WTC11 (cell line): ENCODE data around the gene CBX5. TPM values are rescaled to one million over a fixed set of nuclear protein-coding genes. Genes with fewer than 3 reads are reported as not detected.

Source experiments
- ATF6 ChIP-seq: sonication (generic); formaldehyde crosslinking; IDR thresholded peaks from 2 replicates; pipeline ENCODE4 v1.8.1; 2023; ENCODE audit warnings: mild to moderate bottlenecking, missing genetic modification reagents
- CBFB ChIP-seq: sonication (generic); formaldehyde crosslinking; IDR thresholded peaks from 2 replicates; pipeline ENCODE4 v1.8.1; 2022; ENCODE audit warnings: mild to moderate bottlenecking, low read depth, missing genetic modification reagents
- E2F4 ChIP-seq: sonication (generic); formaldehyde crosslinking; IDR thresholded peaks from 2 replicates; pipeline ENCODE4 v1.8.1; 2022; ENCODE audit warnings: low read depth, mild to moderate bottlenecking, moderate library complexity, missing genetic modification reagents, borderline replicate concordance
- E2F5 ChIP-seq: sonication (generic); formaldehyde crosslinking; IDR thresholded peaks from 2 replicates; pipeline ENCODE4 v1.8.1; 2022; ENCODE audit warnings: mild to moderate bottlenecking, moderate library complexity, missing genetic modification reagents
- FOXJ3 ChIP-seq: sonication (generic); formaldehyde crosslinking; IDR thresholded peaks from 2 replicates; pipeline ENCODE4 v1.9.0; 2021; ENCODE audit warnings: missing genetic modification reagents, mild to moderate bottlenecking, borderline replicate concordance
- MYBL2 ChIP-seq: sonication (generic); formaldehyde crosslinking; IDR thresholded peaks from 2 replicates; pipeline ENCODE4 v1.8.1; 2023; ENCODE audit warnings: mild to moderate bottlenecking, moderate library complexity, missing genetic modification reagents
- NFE2L1 ChIP-seq: sonication (generic); formaldehyde crosslinking; IDR thresholded peaks from 2 replicates; pipeline ENCODE4 v1.8.1; 2023; ENCODE audit warnings: missing genetic modification reagents
- NFYB ChIP-seq: sonication (generic); formaldehyde crosslinking; conservative IDR thresholded peaks from 2 replicates; pipeline ENCODE4 v1.8.0; 2022; ENCODE audit warnings: low read depth, missing genetic modification reagents
- SMAD3 ChIP-seq: sonication (generic); formaldehyde crosslinking; IDR thresholded peaks from 2 replicates; pipeline ENCODE4 v1.8.0; 2022; ENCODE audit warnings: missing genetic modification reagents, mild to moderate bottlenecking, borderline replicate concordance
- SOX15 ChIP-seq: fragments of 250-450 bp; sonication (Bioruptor Pico); IDR thresholded peaks from 2 replicates; pipeline ENCODE4 v1.9.0; 2021; ENCODE audit warnings: mild to moderate bottlenecking
- SP1 ChIP-seq: sonication (generic); formaldehyde crosslinking; conservative IDR thresholded peaks from 2 replicates; pipeline ENCODE4 v1.8.1; 2022; ENCODE audit warnings: missing genetic modification reagents
- TEAD4 ChIP-seq: sonication (generic); formaldehyde crosslinking; IDR thresholded peaks from 2 replicates; pipeline ENCODE4 v1.8.0; 2022; ENCODE audit warnings: mild to moderate bottlenecking, missing genetic modification reagents
- USF2 ChIP-seq: sonication (generic); formaldehyde crosslinking; IDR thresholded peaks from 2 replicates; pipeline ENCODE4 v1.8.1; 2023; ENCODE audit warnings: mild to moderate bottlenecking, missing genetic modification reagents, moderate library complexity
- ZNF263 ChIP-seq: sonication (generic); formaldehyde crosslinking; IDR thresholded peaks from 2 replicates; pipeline ENCODE4 v1.8.1; 2022; ENCODE audit warnings: low read depth, mild to moderate bottlenecking, moderate library complexity, missing genetic modification reagents
- ZNF281 ChIP-seq: sonication (generic); formaldehyde crosslinking; IDR thresholded peaks from 2 replicates; pipeline ENCODE4 v1.8.0; 2023; ENCODE audit warnings: mild to moderate bottlenecking, missing genetic modification reagents
- total RNA-seq: library from RNA; stranded (reverse); gene quantifications from 3 replicates; pipeline ENCODE4 v1.2.3, GENCODE V29; 2021
- TF ChIP-seq, protein P1 (sequence below): fragments of 250-450 bp; sonication (Bioruptor Pico); IDR thresholded peaks from 2 replicates; pipeline ENCODE4 v1.9.0; 2021; ENCODE audit warnings: mild to moderate bottlenecking
- TF ChIP-seq, protein P2 (sequence below): sonication (generic); formaldehyde crosslinking; IDR thresholded peaks from 2 replicates; pipeline ENCODE4 v1.8.0; 2022; ENCODE audit warnings: mild to moderate bottlenecking, missing genetic modification reagents
- TF ChIP-seq, protein P3 (sequence below): sonication (generic); formaldehyde crosslinking; IDR thresholded peaks from 2 replicates; pipeline ENCODE4 v1.8.0; 2023; ENCODE audit warnings: missing genetic modification reagents, mild to moderate bottlenecking, borderline replicate concordance
- TF ChIP-seq, protein P4 (sequence below): sonication (generic); formaldehyde crosslinking; IDR thresholded peaks from 2 replicates; pipeline ENCODE4 v1.8.1; 2022; ENCODE audit warnings: missing genetic modification reagents, borderline replicate concordance

Gene CBX5
- total RNA-seq, 1 experiment from 2014 or later = 182 TPM

DNA sequence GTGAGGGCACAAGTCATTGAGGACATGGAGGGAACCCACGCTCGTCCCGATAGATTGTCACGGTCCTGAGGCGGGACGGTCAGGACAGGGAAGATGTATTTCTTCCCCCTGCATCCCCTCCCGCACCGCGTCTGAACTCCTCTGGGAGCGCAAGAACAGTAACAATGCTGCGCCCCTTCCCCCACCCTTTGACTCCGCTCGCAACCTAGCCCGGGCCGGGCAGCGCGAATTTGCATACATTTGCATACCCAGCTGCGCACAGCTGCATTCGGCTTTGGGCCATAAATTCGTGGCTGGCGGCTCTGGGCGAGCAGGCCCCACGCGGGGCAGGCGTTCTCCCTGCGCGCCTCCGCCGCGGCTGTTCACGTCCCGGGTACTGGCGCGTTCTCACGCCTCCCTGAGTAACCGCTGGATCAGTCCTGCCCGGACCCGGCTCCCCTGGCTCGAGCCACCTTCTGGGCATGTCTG is 62.1 kb downstream of the CBX5 start (continued):
- TF ChIP-seq, protein P1, sequence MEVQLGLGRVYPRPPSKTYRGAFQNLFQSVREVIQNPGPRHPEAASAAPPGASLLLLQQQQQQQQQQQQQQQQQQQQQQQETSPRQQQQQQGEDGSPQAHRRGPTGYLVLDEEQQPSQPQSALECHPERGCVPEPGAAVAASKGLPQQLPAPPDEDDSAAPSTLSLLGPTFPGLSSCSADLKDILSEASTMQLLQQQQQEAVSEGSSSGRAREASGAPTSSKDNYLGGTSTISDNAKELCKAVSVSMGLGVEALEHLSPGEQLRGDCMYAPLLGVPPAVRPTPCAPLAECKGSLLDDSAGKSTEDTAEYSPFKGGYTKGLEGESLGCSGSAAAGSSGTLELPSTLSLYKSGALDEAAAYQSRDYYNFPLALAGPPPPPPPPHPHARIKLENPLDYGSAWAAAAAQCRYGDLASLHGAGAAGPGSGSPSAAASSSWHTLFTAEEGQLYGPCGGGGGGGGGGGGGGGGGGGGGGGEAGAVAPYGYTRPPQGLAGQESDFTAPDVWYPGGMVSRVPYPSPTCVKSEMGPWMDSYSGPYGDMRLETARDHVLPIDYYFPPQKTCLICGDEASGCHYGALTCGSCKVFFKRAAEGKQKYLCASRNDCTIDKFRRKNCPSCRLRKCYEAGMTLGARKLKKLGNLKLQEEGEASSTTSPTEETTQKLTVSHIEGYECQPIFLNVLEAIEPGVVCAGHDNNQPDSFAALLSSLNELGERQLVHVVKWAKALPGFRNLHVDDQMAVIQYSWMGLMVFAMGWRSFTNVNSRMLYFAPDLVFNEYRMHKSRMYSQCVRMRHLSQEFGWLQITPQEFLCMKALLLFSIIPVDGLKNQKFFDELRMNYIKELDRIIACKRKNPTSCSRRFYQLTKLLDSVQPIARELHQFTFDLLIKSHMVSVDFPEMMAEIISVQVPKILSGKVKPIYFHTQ (CRISPR knock-in tag) = no peak
- TF ChIP-seq, protein P2, sequence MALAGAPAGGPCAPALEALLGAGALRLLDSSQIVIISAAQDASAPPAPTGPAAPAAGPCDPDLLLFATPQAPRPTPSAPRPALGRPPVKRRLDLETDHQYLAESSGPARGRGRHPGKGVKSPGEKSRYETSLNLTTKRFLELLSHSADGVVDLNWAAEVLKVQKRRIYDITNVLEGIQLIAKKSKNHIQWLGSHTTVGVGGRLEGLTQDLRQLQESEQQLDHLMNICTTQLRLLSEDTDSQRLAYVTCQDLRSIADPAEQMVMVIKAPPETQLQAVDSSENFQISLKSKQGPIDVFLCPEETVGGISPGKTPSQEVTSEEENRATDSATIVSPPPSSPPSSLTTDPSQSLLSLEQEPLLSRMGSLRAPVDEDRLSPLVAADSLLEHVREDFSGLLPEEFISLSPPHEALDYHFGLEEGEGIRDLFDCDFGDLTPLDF (CRISPR knock-in tag) = no peak
- TF ChIP-seq TEAD4 = no peak
- no peak for TF ChIP-seq SOX15 (CRISPR knock-in tag)
- peak; percentile 77; the same call in 1 of the 2 replicates for TF ChIP-seq NFE2L1 (CRISPR knock-in tag)
- TF ChIP-seq E2F5 (CRISPR knock-in tag) = peak; percentile 80; the same call in 1 of the 2 replicates
- peak; percentile 69; the same call in 1 of the 2 replicates for TF ChIP-seq ZNF281 (CRISPR knock-in tag)
- 0 out of 2 replicates have a peak, but pooled peaks have one; percentile 32 for TF ChIP-seq MYBL2 (CRISPR knock-in tag)
- TF ChIP-seq, protein P3, sequence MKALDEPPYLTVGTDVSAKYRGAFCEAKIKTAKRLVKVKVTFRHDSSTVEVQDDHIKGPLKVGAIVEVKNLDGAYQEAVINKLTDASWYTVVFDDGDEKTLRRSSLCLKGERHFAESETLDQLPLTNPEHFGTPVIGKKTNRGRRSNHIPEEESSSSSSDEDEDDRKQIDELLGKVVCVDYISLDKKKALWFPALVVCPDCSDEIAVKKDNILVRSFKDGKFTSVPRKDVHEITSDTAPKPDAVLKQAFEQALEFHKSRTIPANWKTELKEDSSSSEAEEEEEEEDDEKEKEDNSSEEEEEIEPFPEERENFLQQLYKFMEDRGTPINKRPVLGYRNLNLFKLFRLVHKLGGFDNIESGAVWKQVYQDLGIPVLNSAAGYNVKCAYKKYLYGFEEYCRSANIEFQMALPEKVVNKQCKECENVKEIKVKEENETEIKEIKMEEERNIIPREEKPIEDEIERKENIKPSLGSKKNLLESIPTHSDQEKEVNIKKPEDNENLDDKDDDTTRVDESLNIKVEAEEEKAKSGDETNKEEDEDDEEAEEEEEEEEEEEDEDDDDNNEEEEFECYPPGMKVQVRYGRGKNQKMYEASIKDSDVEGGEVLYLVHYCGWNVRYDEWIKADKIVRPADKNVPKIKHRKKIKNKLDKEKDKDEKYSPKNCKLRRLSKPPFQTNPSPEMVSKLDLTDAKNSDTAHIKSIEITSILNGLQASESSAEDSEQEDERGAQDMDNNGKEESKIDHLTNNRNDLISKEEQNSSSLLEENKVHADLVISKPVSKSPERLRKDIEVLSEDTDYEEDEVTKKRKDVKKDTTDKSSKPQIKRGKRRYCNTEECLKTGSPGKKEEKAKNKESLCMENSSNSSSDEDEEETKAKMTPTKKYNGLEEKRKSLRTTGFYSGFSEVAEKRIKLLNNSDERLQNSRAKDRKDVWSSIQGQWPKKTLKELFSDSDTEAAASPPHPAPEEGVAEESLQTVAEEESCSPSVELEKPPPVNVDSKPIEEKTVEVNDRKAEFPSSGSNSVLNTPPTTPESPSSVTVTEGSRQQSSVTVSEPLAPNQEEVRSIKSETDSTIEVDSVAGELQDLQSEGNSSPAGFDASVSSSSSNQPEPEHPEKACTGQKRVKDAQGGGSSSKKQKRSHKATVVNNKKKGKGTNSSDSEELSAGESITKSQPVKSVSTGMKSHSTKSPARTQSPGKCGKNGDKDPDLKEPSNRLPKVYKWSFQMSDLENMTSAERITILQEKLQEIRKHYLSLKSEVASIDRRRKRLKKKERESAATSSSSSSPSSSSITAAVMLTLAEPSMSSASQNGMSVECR (CRISPR knock-in tag) = 0 out of 2 replicates have a peak, but pooled peaks have one; percentile 61
- no peak for TF ChIP-seq USF2
- no peak for TF ChIP-seq ATF6
- TF ChIP-seq CBFB = no peak
- no peak for TF ChIP-seq ZNF263
- no peak for TF ChIP-seq E2F4 (CRISPR knock-in tag)
- TF ChIP-seq FOXJ3 (CRISPR knock-in tag) = no peak
- TF ChIP-seq SP1 (CRISPR knock-in tag) = no peak; the same call in 1 of the 2 replicates
- TF ChIP-seq SMAD3 (CRISPR knock-in tag) = no peak
- TF ChIP-seq, protein P4, sequence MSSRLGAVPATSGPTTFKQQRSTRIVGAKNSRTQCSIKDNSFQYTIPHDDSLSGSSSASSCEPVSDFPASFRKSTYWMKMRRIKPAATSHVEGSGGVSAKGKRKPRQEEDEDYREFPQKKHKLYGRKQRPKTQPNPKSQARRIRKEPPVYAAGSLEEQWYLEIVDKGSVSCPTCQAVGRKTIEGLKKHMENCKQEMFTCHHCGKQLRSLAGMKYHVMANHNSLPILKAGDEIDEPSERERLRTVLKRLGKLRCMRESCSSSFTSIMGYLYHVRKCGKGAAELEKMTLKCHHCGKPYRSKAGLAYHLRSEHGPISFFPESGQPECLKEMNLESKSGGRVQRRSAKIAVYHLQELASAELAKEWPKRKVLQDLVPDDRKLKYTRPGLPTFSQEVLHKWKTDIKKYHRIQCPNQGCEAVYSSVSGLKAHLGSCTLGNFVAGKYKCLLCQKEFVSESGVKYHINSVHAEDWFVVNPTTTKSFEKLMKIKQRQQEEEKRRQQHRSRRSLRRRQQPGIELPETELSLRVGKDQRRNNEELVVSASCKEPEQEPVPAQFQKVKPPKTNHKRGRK (CRISPR knock-in tag) = no peak
- TF ChIP-seq NFYB (CRISPR knock-in tag) = no peak
